ENCODE results near the gene TTLL12.
"Not testable (repeated sequence)": the region's sequence is repeated elsewhere in the genome, so short reads cannot be mapped to it uniquely, and the experiment has no call there.

TTLL12 gene

GRCh38 chr22:43146332-43146731 lies 40.6 kb downstream of the TTLL12 start:
- intact Hi-C loops (cut with DNase I) = not testable (repeated sequence)
- peak in 1 of 42 donors; percentile 38 for DNase-seq

- DNase-seq; intact Hi-C loops (cut with DNase I): not testable (repeated sequence)
Measured at GRCh38 chr22:43145371-43145770, 41.6 kb downstream of the TTLL12 start.

GRCh38 chr22:43144949-43145348 lies 42.0 kb downstream of the TTLL12 start:
- DNase-seq = no peak
- intact Hi-C loops (cut with DNase I) = no loop called here

GRCh38 chr22:43142880-43143562 lies 43.9 kb downstream of the TTLL12 start, which contains the start of gene MCAT:
Gene MCAT (minus strand): TSS chr22:43143398. CDS start chr22:43143348, 50 bp downstream.
- intact Hi-C loops (cut with DNase I) = no loop called here
- DNase-seq = peak; percentile 42 to 95 (median 87)

GRCh38 chr22:43136801-43137200 lies 50.1 kb downstream of the TTLL12 start:
- DNase-seq = no peak
- intact Hi-C loops (cut with DNase I) = no loop called here

GRCh38 chr22:43136255-43136654 lies 50.7 kb downstream of the TTLL12 start:
- peak in 23 of 42 donors; percentile 16 to 68 (median 37) for DNase-seq

GRCh38 chr22:43135565-43135964 lies 51.4 kb downstream of the TTLL12 start:
- no peak for DNase-seq
- intact Hi-C loops (cut with DNase I) = no loop called here

More at GRCh38 chr22:43136255-43136654, 50.7 kb downstream of the TTLL12 start:
- intact Hi-C loops (cut with DNase I) = no loop called here

- no peak for DNase-seq
- intact Hi-C loops (cut with DNase I) = no loop called here
Measured at GRCh38 chr22:43134553-43134952, 52.4 kb downstream of the TTLL12 start.

GRCh38 chr22:43133401-43133800 lies 53.5 kb downstream of the TTLL12 start:
- DNase-seq = no peak
- intact Hi-C loops (cut with DNase I) = no loop called here

GRCh38 chr22:43131773-43132501 lies 55.0 kb downstream of the TTLL12 start:
- no peak for DNase-seq
- intact Hi-C loops (cut with DNase I) = no loop called here

GRCh38 chr22:43129426-43130425 lies 57.2 kb downstream of the TTLL12 start:
- DNase-seq = no peak
- intact Hi-C loops (cut with DNase I) = no loop called here

- no peak for DNase-seq
- intact Hi-C loops (cut with DNase I) = no loop called here
Measured at GRCh38 chr22:43128928-43129424, 58.0 kb downstream of the TTLL12 start.

GRCh38 chr22:43128116-43128515 lies 58.8 kb downstream of the TTLL12 start:
- intact Hi-C loops (cut with DNase I) = no loop called here
- DNase-seq = no peak

- no peak for DNase-seq
- intact Hi-C loops (cut with DNase I) = no loop called here
Measured at GRCh38 chr22:43127166-43127908, 59.6 kb downstream of the TTLL12 start.

GRCh38 chr22:43126501-43127165 lies 60.3 kb downstream of the TTLL12 start:
- DNase-seq = no peak
- intact Hi-C loops (cut with DNase I) = no loop called here

- peak in 1 of 42 donors; percentile 13 for DNase-seq
- intact Hi-C loops (cut with DNase I) = no loop called here
Measured at GRCh38 chr22:43118953-43119458, 67.9 kb downstream of the TTLL12 start.

- intact Hi-C loops (cut with DNase I) = no loop called here
- DNase-seq = no peak
Measured at GRCh38 chr22:43118024-43118849, 68.7 kb downstream of the TTLL12 start.

Measured in head of caudate nucleus (tissue), 42 donors.